Nephron (organoid): Measurements from ENCODE around the gene ADCY6.

Source experiments
- H3K27ac Mint-ChIP-seq, 3 experiments: 2 replicates each; pipeline ENCODE4 v1.8.0; 2020; ENCODE audit warnings: mixed read lengths in 3 of 3, mild to moderate bottlenecking in 2 of 3, moderate library complexity in 1 of 3
- H3K27me3 Mint-ChIP-seq: 2 replicates; pipeline ENCODE4 v1.8.0; 2021; ENCODE audit warnings: low read depth, mild to moderate bottlenecking, moderate library complexity, mixed read lengths
- H3K36me3 Mint-ChIP-seq: 2 replicates; pipeline ENCODE4 v1.8.0; 2020; ENCODE audit warnings: low read depth, mixed read lengths
- H3K4me1 Mint-ChIP-seq: 2 replicates; pipeline ENCODE4 v1.8.0; 2020; ENCODE audit warnings: mixed read lengths
- H3K4me3 Mint-ChIP-seq, 3 experiments: 2 replicates each; pipeline ENCODE4 v1.8.0; 2020; ENCODE audit warnings: mild to moderate bottlenecking in 3 of 3, mixed read lengths in 3 of 3, moderate library complexity in 2 of 3
- H3K9me3 Mint-ChIP-seq: 2 replicates; pipeline ENCODE4 v1.8.0; 2020; ENCODE audit warnings: mixed read lengths
- CTCF ChIP-seq, 3 experiments: fragments of 200-600 bp; sonication (generic); IDR thresholded peaks; one replicate each; pipeline ENCODE4 v1.5.0; 2021; ENCODE audit warnings: antibody characterized with exemption in 3 of 3; ENCODE audit not compliant: unreplicated experiment in 3 of 3

ADCY6 gene

GRCh38 chr12:48717252-48717695 lies 71.6 kb downstream of the ADCY6 start:
- peak overlapping the region; percentile 92 to 98 (median 98) for H3K27ac Mint-ChIP-seq
- no peaks in the 10 kb centered on the region for H3K27me3 Mint-ChIP-seq
- peaks cover 11% of the 10 kb centered on the region for H3K9me3 Mint-ChIP-seq
- H3K4me1 Mint-ChIP-seq: peaks cover 26% of the 10 kb centered on the region
- H3K4me3 Mint-ChIP-seq: peak overlapping the region; percentile 88 to 97 (median 90)
- peaks cover 22% of the 10 kb centered on the region for H3K36me3 Mint-ChIP-seq
- TF ChIP-seq CTCF (IDR thresholded peaks at IDR 0.05; ENCODE audit: unreplicated experiment in 3 of 3): no peak

DNA sequence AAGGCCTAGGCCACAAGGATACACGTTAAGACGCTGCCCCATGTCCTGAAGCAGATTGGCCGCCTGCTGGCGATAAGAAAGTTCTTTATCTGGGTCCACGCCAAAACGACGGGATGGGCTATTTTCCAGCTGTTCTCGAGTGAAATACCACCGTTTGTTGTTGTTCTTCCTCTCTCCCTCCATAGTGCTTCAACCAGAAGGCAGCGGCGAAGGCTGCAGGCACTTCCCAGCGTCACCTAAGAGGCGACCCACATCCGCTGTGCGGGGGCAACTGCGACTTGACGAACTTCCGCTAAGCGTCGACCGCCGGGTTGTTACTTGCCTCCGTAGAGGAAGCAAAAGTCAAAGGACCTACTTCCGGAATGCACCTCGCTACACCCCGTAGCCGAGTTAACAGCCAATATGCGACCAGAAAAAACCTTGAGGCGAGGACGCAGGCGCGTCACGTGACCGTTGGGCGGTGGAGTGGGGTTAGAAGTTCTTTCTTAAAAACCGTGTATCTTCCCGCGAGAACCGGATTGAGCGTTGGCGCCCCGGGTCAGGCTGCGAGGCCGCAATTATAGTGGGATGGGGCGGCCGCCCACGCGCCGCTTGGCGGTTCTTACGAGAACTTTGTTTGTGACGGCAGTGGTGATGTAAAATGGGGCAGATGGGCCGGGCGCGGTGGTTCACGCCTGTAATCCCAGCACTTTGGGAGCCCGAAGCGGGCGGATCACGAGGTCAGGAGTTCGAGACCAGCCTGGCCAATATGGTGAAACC lies 72.2 kb downstream of the ADCY6 start, which contains the start of gene CCNT1:
Gene CCNT1 (minus strand): TSS at position 215 of the 759 bp plus-strand sequence. CDS start 32 bp downstream, at position 183.
- H3K27ac Mint-ChIP-seq: peak within 1 kb of the TSS; percentile 92 to 98 (median 98)
- H3K4me3 Mint-ChIP-seq: peak within 1 kb of the TSS; percentile 88 to 97 (median 90)
- peaks cover 23% of the 10 kb centered on the region for H3K36me3 Mint-ChIP-seq
- H3K9me3 Mint-ChIP-seq: peaks cover 11% of the 10 kb centered on the region
- no peaks in the 10 kb centered on the region for H3K27me3 Mint-ChIP-seq
- peak in 1 of 3 experiments; percentile 9 for TF ChIP-seq CTCF (IDR thresholded peaks at IDR 0.05; ENCODE audit: unreplicated experiment in 3 of 3)
- H3K4me1 Mint-ChIP-seq: peaks cover 26% of the 10 kb centered on the region
